ENCODE results near the gene SCP2.
A peak's percentile ranks its signal among the peaks of the same experiment; 100 is the strongest.
"Not testable (repeated sequence)": the region's sequence is repeated elsewhere in the genome, so short reads cannot be mapped to it uniquely, and the experiment has no call there.

Gene SCP2

GRCh38 chr1:52976183-52977035, 49.3 kb downstream of the SCP2 start:
- DNase-seq: no peak

DNA sequence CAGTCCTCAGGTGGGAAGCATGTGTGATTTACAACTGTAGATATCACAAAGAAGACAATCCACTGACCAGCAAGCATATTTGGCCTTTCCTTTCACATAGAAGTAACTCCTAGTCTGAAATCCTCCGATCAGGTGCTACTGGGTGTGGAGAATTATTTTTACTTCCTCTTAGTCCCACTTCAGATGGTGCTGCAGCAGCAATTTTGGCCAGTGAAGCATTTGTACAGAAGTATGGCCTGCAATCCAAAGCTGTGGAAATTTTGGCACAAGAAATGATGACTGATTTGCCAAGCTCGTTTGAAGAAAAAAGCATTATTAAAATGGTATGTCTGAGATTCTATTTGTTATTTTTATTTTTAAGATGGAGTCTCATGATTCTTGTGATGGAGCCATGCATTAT, 51.0 kb downstream of the SCP2 start:
- no peak for DNase-seq

GRCh38 chr1:52992733-52993132, 65.7 kb downstream of the SCP2 start:
- DNase-seq: not testable (repeated sequence)

- DNase-seq: no peak
These were observed 67.6 kb downstream of the SCP2 start for GRCh38 chr1:52994656-52995055.

GRCh38 chr1:52996653-52997052, 69.6 kb downstream of the SCP2 start:
- no peak for DNase-seq

DNA sequence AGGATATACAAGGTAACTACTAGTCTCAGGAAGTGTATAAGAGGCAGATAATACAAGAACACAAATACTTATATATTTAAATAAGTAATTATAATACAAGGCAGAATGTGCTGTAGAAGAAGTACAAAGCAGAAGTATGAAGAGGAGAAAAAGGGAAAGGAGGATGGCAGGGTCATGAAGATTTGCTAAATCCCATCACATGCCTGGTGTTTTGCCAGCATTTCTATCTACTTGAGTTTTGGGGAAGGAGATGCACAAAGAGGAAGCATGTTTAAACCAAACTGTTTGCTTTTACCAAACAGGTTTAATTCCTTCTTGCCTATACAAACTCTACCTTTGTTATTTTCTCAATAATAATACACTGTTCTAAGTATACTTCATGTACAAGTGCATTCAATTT, 74.1 kb downstream of the SCP2 start:
- DNase-seq: no peak

GRCh38 chr1:53006612-53007011, 79.5 kb downstream of the SCP2 start:
- not testable (repeated sequence) for DNase-seq

- not testable (repeated sequence) for DNase-seq
These were observed 83.2 kb downstream of the SCP2 start for GRCh38 chr1:53010247-53010646.

GRCh38 chr1:53011175-53011574, 84.1 kb downstream of the SCP2 start:
- DNase-seq: no peak

DNA sequence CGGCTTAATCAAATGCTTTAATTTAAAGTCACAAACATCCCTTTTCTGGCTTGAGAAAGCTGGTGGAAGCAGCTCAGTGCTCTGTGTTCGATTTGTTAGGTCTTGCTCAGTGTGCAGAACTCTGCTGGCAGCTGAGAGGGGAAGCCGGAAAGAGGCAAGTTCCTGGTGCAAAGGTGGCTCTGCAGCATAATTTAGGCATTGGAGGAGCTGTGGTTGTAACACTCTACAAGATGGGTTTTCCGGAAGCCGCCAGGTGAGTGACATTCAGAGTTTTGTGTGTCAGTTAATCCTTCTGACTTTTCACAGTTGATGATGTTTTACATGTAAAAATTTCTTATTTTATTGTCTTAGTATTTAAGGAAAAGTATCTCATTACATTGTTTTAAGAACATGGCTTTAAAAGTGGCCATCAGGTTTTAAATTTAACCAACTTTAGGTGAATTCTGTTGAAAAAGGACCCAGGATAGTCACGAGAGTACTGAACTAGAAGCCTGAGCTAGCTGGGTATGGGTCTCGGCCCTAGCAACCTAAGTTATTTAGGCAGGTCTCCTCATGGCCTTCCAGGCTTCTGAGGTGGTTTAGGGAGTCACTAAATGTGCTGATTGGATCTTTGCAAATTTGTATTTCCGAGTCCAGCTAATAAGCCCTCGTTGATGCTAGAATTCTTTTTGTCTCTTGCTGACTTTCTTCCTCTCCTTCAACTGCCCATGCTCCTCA, 87.9 kb downstream of the SCP2 start:
- peak; percentile 17 to 75 for DNase-seq

DNA sequence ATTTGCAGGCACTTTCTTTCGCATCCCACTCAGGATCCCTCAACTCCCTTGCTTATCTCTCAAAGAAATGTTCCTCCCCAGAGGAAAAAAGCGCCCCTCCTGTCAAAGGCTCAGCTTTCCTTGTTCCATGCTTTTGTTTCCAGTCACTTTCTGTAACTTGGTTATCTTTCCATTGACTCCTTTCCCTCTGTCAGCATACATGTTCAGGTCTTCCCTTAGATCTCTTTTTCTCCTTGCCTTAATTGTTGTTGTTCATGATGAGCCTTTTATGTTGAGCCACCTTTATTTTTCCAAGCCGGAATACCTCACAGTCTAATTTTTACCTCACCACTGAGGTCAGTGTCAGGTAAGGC, 88.4 kb downstream of the SCP2 start:
- DNase-seq: no peak

DNA sequence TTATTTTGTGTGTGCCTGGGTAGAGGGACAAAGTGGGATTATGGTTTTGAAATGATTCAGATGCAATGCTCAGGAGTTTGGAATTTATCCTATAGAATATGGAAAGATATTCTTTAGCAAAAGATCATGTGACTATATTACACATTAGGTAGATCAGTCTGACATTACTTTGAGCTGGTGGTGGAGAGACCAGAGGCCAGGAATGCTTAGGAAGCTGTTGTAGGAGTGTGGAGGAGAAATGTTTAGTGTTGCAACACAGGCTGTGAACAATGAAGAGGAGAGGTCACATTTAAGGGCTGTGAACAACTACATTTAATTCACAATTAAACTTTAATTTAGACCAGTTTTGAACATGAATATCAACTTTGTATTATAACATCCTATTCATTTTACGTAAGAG, 89.6 kb downstream of the SCP2 start:
- DNase-seq: no peak

DNA sequence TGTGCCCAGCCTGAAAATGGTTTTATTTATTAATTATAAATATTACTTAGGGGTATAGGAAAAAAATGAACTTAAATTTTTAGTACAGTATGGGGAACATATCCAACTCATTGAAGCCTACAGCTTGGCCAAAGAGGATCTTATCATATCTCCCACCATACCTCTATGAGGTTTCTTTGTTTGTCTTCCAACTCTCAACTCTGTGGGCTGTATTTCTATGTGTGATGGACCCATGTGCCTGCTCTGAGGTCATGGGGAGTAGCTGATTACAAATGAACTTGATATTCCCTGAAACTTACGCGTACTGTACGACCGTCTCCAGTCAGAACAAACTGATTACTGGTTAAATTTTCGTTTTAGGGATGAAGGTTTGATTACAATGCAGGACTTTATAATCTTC, 93.5 kb downstream of the SCP2 start:
- no peak for DNase-seq

- no peak for DNase-seq
These were observed 95.1 kb downstream of the SCP2 start for GRCh38 chr1:53022179-53022578.

- DNase-seq: no peak
These were observed 96.5 kb downstream of the SCP2 start for GRCh38 chr1:53023546-53023945.

DNA sequence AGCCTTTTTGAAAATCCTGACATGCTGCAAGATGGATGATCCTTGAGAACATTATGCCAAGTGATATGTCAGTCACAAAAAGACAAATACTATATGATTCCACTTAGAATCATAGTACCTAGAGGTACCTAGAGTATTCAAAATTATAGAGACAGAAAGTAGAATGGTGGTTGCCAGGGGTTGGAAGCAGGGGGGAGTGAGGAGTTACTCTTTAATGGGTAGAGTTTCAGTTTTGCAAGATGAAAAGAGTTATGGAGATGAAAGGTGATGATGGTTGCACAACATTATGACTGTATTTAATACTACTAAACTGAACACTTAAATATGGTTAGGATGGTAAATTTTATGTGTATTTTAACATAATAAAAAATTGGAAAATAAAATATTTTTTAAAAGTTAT, 97.0 kb downstream of the SCP2 start:
- DNase-seq: no peak

DNA sequence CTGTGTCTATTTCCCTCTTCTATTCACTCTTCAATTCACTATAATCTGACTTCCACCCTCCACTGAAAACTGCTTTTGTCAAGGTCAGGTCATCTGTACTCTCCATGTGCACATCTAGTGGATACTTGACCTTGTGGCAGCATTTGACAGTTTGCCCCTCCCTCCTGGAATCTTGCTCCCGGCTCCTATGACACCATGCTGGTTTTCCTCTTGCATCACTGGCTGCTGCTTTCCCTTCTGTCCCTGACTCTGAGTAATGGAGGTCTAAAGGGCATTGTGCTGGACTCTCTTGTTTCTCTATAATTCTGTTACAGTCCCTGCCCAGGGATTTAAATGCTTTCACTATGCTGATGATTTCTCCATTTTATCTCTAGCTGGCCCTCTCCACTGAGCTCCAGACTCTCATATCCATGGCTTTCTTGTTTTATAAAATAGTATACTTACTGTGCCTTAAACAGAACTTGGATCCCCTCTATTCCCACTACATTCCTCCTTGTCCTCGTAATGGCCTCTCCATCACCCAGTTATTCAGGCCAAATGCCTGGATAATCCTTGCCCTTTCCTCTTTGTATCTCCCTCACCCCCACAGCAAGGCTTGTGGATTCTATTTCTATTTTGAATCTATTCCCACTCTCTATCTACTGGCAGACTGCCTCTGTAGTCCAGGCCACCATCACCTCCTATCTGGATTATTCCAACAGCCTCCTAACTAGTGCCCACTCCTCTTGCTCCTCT, 98.1 kb downstream of the SCP2 start:
- DNase-seq: peak in 1 of 2 experiments; percentile 6

DNA sequence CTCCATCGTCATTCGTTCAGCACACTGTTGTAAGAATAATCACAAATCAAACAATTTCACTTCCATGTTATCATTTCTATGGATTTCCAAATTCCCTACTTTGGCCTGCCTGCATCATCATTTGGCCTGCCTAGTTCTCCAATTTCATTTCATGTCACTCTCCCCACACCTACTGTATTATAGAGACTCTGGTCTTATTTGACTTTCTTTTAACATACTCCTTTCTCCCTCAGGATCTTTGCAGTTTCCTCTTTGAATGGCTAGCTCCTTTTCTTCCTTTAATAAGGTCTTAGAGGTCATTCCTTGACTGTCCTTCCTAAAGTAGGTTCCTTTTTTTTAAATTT, 98.7 kb downstream of the SCP2 start:
- DNase-seq: no peak

DNA sequence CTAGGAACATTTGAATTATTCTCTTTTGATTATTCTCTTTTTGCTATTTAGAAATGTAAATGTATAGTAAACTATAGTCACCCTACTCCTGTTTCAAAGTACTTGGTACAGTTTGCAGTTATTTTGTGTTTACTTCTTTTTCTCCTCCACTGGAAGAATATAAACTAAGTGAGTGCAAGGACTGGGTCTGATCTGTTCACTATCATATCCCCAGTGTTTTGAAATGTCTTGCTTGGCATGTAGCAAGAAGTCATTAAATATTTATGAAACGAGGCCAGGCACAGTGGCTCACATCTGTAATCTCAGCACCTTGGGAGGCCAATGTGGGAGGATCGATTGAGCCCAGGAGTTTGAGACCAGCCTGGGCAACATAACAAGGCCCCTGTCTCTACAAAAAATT, 99.2 kb downstream of the SCP2 start:
- no peak for DNase-seq

- DNase-seq: no peak
These were observed 104.7 kb downstream of the SCP2 start for GRCh38 chr1:53031732-53032131.

DNA sequence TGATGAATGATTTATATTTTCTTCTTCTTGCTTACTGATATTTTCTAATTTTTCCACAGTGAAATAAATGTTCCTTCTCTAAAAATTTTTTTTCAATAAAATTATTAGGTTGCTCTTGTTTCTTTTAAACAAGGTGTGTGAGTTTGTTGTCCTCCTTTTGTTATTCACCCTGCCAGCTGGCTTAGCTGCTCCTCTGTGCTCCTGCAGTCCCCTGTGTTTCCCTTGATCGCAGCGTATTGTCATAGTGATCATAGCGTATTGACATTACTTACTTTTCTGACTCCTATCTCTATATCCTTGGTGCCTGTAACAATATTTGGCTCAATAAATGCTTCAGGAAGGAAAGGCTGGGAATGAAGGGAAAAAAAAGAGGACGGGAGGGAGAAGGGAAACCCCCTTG, 110.1 kb downstream of the SCP2 start:
- no peak for DNase-seq

- no peak for DNase-seq
These were observed 111.5 kb downstream of the SCP2 start for GRCh38 chr1:53038566-53038965.

- no peak for DNase-seq
These were observed 116.2 kb downstream of the SCP2 start for GRCh38 chr1:53043271-53043670.

GRCh38 chr1:53044926-53045325, 117.8 kb downstream of the SCP2 start:
- no peak for DNase-seq
